Body of pancreas (tissue), 4 donors: Measurements from ENCODE around the gene SHFL.

Source experiments
- CTCF ChIP-seq, 7 experiments: fragments of 450-650 bp in 4 of 7; fragments of 200-600 bp in 3 of 7; sonication (generic) in 3 of 7; IDR thresholded peaks; one replicate each; pipeline ENCODE4 v1.5.1; 2016 to 2019; ENCODE audit warnings: antibody characterized with exemption in 7 of 7
- POLR2A ChIP-seq, 3 donors: fragments of 450-650 bp; IDR thresholded peaks; one replicate each; pipeline ENCODE4 v1.6.1; 2016; ENCODE audit warnings: antibody characterized with exemption in 3 of 3, mild to moderate bottlenecking in 2 of 3

GRCh38 chr19:10110972-10111317, 24.8 kb downstream of the SHFL start:
- no peak for TF ChIP-seq CTCF (IDR thresholded peaks at IDR 0.05)
- TF ChIP-seq POLR2A (IDR thresholded peaks at IDR 0.05), result no peak
